Hematopoietic multipotent progenitor cell treated with erythropoietin and hydrocortisone succinate and interleukin-3 and kit ligand, for 15 days (in vitro differentiated cells): Measurements from ENCODE around the gene CCDC197.

Experiments
- DNase-seq: peaks from one replicate; pipeline ENCODE4 v3.0.0-alpha.2; 2015; ENCODE audit warnings: low spot score

CCDC197 gene

GRCh38 chr14:94043111-94043755 lies 46.1 kb downstream of the CCDC197 start:
- no peak for DNase-seq

DNA sequence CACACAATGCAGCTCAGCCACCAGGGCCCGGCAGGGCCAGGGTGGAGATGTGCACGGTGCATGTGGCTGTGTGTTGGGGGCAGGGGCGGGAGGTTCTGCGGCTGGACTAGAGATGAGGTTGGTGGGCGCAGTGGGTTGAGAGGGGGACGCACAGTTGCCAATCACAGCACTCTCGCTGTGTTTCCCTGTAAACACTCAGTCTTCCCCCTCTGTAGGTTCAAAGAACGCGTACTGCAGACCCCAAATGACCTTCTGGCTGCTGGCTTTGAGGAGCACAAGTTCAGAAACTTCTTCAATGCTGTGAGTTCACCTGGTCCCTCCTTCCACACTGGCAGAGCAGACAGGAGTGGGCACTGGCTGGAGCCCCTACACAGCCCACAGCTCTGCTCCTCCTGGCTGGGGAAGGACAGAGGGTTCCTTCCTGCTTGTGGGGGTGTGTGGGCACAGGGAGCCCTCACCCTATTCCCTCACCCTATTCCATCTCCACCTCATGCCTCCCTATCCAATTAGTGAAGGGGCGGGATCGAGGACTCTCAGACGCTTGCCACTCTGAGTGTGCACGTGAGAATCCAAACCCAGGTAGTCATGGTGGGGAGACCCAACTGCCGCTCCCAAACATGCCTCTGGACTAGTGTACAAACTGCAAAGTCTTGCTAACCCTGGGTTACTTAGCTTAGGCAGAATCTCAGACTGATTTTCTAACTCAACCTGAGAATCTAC lies 46.8 kb downstream of the CCDC197 start:
- DNase-seq: no peak

DNA sequence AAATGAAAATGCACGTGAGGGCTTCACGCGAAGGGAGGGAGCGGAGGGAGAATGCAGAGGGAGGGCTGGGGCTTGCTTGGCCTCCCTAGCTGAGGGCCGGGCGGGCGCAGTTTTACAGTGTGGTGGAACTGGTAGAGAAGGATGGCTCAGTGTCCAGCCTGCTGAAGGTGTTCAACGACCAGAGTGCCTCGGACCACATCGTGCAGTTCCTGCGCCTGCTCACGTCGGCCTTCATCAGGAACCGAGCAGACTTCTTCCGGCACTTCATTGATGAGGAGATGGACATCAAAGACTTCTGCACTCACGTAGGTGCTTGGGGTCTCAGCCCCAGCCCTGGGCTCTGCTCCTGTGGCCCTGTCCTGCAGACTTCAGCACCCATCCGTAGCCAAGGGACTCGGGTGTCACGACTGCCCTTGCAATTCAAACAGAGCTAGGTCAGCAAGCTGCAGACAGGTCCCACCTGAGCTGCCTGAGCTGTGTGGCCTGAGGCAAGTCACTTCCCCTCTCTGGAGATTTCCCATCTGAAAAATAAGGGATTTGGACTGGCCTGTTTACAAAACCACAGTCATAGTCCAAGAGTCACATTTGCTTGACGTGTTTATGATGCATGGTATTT lies 47.5 kb downstream of the CCDC197 start:
- no peak for DNase-seq

GRCh38 chr14:94045101-94045500 lies 48.0 kb downstream of the CCDC197 start:
- DNase-seq: no peak

- DNase-seq: no peak
These were observed 48.7 kb downstream of the CCDC197 start for GRCh38 chr14:94045563-94046345.

GRCh38 chr14:94046696-94047250 lies 49.7 kb downstream of the CCDC197 start:
- DNase-seq: no peak

DNA sequence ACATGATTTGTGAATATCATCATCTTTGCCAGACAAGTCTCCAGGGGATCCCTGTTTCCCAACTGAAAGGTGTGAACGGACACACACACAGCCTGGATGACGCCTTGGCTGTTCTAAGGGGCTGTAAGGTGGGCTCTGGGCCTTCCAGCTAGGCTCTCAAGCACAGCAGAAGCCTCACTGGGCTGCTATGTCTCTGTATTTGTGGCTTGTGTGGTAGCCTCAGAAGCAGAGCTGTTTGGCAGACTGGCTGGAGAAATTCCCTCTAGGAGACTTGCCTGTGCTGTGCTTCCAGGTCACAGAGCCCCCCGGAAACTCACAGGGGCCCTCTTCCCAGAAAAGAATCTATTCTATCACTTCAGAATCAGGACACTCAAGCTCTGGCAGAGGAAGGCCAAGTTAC lies 50.5 kb downstream of the CCDC197 start:
- DNase-seq: no peak

- no peak for DNase-seq
These were observed 51.9 kb downstream of the CCDC197 start for GRCh38 chr14:94048691-94049624.

DNA sequence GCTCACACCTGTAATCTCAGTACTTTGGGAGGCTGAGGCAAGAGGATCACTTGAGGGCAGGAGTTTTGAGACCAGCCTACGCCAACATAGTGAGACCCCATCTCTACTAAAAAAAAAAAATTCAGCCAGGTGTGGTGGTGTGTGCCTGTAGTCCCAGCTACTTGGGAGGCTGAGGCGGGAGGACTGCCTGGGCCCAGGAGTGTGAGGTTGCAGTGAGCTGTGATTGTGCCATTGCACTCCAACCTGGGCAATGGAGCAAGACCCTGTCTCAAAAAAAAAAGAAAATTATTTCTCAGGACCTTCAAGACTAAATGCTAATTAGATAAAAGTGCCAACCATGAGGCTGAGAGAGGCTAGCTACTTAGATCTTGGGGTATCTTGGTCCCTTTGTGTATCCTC lies 52.5 kb downstream of the CCDC197 start:
- no peak for DNase-seq

DNA sequence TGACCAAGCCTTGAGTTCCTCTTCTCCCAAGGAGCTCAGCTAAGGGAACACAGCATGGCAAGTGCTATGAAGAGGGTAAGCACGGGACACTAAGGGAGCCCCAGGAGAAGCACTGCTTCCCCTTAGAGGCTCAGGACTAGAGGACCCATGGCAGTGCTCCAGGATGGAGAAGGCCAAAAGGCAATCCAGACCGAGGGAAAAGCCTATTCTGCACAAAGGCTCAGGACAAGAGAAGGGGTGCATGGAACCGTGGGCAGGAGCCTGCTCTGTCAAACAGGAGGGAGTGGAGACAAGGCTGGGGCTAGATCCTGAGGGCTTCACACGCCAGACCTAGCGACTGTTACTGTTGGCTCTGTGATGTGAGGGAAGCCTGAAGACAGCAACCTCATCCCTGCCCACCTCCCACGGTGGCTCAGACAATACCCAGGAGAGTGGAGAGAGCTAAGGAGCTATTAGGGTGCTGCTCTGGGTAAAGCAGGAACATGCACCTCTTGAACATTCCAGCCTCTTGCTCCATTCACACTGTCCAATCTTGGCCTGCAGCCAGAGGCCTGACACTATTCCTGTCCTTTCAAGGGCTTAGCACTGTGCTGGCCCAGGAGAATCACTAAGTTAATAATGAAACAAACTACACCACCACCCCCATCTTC lies 53.3 kb downstream of the CCDC197 start:
- DNase-seq: no peak

- DNase-seq: peak; percentile 25
These were observed 54.0 kb downstream of the CCDC197 start for GRCh38 chr14:94051115-94051514.

DNA sequence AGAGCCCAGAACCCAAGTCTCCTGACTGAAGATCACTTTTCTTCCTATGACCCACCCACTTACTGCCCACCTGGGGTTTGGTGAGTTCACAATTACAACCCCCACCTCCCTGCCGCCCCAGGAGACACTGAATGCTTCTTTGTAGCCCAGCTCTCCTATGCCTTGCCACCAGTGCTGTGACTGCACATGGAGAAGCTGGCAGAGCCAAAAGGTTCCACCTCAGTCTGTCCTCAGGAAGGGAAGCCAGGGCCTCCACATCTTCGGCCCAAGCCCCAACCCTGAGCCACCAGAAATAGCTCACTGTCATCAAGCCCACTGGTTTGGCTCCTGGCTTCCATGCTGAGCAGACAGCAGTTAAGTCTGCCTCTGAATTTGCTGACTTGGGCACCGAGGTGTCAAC lies 54.7 kb downstream of the CCDC197 start:
- no peak for DNase-seq

- DNase-seq: no peak
These were observed 55.1 kb downstream of the CCDC197 start for GRCh38 chr14:94052199-94052598.

DNA sequence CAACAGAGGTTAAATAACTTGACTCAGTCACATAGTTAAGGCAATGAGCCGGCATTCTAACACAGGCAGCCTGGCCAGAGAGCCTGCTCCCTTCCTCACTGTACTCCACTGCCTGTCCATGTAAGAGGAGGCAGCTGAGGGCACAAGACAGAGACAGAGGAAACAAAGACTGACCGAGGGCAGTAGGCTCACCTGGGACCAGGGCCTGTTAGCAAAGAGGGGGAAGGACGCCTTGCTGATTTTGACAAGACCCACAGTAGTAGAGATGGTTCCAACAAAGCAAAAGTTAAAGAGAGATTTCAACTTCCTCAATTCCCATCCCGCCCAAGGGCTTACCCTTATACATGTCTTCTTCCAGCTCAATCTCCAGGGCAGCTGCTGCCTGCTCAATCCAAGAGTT lies 55.6 kb downstream of the CCDC197 start:
- no peak for DNase-seq

GRCh38 chr14:94054401-94054800 lies 57.3 kb downstream of the CCDC197 start:
- no peak for DNase-seq

- no peak for DNase-seq
These were observed 57.8 kb downstream of the CCDC197 start for GRCh38 chr14:94054936-94055335.

DNA sequence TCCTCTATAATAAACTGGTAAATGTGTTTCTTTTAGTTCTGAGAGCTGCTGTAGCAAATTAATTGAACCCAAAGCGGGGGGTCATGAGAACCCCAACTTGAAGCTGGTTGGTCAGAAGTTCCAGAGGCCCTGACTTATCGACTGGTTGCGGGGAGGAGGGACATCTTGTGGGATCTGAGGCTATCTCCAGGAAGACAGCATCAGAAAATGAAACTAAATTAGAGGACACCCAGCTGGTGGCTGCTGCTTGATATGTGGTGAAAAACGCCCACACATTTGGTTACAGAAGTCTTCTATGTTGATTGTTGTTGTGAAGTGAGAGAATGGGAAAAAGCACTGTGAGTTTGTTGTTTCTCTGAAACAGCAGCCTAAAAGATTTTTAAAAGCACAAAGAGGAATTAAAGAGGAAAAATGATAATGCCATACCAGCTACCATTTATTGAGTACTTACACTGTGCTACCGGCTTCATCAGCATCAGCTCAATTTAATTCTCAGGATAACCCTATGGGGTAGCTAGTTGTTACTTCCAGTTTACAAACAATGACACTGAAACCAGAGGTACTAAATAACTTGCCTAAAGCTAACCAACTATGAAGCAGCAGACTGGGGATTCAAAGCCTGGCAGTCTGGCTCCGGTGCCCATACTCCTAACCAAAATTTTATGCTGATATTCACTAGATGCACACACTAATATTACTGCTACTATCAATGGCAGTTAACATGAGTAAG lies 59.6 kb downstream of the CCDC197 start:
- DNase-seq: peak; percentile 14

DNA sequence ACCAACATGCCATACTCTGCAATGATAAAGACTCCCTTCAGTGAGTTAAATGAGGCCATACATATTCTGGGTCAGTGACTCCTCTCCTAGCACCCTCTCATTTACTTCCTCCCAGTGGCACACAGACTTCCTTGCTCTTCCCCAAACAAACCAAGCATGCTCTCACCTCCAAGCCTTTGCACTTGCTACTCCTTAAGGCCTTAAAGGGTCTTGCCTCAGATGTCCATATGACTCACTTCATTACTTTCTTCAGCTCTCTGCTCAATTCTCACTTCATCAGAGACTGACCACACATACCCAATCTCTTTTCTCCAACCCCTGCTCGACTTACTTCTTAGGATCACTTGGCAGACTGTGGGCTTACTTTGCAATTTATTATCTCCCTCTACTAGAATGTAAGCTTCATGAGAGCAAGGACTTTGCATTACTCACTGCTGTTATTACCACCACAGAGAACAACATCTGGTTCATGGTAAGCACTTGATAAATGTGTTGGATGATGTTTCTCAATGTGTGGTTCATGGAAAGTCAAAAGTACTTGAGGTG lies 61.1 kb downstream of the CCDC197 start:
- peak; percentile 30 for DNase-seq
